ENCODE data around the gene SCD5.

Gene SCD5

DNA sequence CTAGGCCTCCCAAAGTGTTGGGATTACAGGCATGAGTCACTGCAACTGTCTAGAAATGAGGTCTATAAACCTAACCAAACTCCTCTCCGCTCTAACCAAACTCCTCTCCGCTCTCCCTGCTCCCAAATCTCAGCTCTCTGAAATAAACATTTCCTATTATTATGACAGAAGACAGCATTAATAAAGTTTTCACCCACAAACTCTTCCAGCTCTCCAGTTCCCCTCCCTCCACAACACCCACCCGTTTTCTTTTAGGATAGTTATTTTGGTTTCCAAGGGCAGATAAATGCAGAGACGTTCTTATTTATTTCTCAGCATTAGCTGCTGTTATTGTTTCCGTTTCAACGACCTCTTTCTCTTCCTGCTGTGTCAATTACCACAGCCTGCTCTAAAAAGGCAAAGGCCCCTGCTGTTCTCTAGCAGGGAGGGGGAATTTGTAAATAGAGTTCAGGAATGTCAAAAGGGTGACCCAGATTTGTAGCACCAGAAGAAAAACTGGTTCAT lies 13.3 kb upstream of the SCD5 start:
- TF ChIP-seq TAF1 (IDR thresholded peaks at IDR 0.05; ENCODE audit: borderline replicate concordance, low read depth, low read length), result no peak
- no peak for TF ChIP-seq POLR2AphosphoS5 (IDR thresholded peaks at IDR 0.05; ENCODE audit: low read depth, low read length)
- TF ChIP-seq POLR2A (IDR thresholded peaks at IDR 0.05; ENCODE audit: low read depth, low read length), result no peak
- FAIRE-seq, result no peak
- no peak for DNase-seq (ENCODE audit: insufficient read length)

DNA sequence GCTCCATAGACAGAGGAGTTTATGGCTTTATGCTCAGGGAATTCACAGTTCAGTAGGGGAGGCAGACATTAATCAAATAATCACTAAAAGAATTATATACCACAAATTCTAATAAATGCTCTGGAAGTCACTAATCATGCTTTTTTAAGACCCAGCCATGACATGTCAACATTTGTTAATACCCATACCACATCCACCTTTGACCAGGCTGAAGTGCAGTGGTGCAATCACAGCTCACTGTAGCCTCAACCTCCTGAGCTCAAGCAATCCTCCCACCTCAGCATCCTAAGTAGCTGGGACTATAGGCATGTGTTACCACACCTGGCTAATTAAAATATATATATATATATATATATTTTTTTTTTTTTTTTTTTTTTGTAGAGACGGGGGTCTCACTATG lies 12.8 kb upstream of the SCD5 start:
- no peak for DNase-seq (ENCODE audit: insufficient read length)
- no peak for FAIRE-seq
- TF ChIP-seq POLR2AphosphoS5 (IDR thresholded peaks at IDR 0.05; ENCODE audit: low read depth, low read length) (no peak), TAF1 (IDR thresholded peaks at IDR 0.05; ENCODE audit: borderline replicate concordance, low read depth, low read length) (no peak)

DNA sequence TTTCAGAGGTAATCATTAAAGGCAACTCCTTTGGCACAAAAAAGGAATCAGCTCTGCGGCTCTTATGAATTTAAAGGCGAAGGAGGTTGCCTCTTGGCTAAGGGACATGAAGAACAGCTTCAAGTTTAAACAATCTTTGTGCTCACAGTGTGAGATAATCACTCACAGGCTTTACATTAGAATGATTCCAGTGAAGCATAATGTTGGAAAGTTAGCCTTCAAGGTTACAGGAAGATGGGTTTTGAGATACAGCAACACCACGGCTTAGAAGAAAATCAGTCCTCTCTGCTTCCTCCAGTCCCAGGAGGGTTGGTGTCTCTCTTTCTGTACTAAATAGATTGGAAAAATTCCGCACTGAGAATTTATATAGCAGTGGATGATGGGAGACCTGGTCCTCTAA lies 11.6 kb upstream of the SCD5 start:
- FAIRE-seq (no peak), DNase-seq (ENCODE audit: insufficient read length) (no peak)
- no peak for TF ChIP-seq POLR2A (IDR thresholded peaks at IDR 0.05; ENCODE audit: low read depth, low read length)
- no peak for TF ChIP-seq TAF1 (IDR thresholded peaks at IDR 0.05; ENCODE audit: borderline replicate concordance, low read depth, low read length)
- TF ChIP-seq POLR2AphosphoS5 (IDR thresholded peaks at IDR 0.05; ENCODE audit: low read depth, low read length), result no peak

DNA sequence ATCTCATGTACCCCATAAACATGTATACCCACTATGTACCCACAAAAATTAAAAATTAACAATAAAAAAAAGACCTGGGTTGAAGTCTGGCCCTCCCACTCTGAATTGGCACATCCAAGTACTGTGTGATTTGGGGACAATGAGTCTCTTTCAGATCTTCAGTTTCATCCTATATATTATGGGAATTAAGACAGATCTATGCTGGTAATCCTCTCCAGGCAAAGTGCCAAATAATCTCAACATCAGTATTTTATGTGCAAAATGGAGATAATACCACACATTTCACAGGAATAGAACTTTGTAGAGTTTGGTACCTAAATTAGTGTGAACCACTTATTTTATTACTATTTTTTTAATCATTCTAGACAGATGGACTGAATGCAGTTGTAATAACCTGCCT lies 11.0 kb upstream of the SCD5 start:
- DNase-seq (ENCODE audit: insufficient read length) (no peak), FAIRE-seq (no peak)
- TF ChIP-seq POLR2A (IDR thresholded peaks at IDR 0.05; ENCODE audit: low read depth, low read length) (no peak), TAF1 (IDR thresholded peaks at IDR 0.05; ENCODE audit: borderline replicate concordance, low read depth, low read length) (no peak), POLR2AphosphoS5 (IDR thresholded peaks at IDR 0.05; ENCODE audit: low read depth, low read length) (no peak)

DNA sequence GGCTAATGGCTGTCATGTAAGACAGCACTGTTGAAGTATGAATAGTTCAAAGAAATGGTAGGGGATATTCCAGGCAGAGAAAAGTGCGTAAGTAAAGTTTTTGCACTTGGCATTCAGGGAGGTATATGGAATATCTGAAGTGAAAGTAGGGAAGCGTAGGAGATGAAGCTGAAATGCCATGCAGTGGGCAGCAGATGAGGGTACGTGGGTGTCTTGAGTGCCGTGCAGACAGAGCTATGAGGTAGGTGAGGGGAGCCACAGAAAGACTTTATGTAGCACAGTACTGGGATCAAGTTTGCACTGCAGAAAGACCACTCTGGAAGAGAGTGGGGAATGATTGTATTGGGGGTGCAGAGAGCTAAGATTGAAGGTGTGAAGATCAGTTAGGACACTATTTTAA lies 5.2 kb upstream of the SCD5 start:
- no peak for FAIRE-seq
- no peak for DNase-seq (ENCODE audit: insufficient read length)
- TF ChIP-seq POLR2A (IDR thresholded peaks at IDR 0.05; ENCODE audit: low read depth, low read length) (no peak), POLR2AphosphoS5 (IDR thresholded peaks at IDR 0.05; ENCODE audit: low read depth, low read length) (no peak), TAF1 (IDR thresholded peaks at IDR 0.05; ENCODE audit: borderline replicate concordance, low read depth, low read length) (no peak)

DNA sequence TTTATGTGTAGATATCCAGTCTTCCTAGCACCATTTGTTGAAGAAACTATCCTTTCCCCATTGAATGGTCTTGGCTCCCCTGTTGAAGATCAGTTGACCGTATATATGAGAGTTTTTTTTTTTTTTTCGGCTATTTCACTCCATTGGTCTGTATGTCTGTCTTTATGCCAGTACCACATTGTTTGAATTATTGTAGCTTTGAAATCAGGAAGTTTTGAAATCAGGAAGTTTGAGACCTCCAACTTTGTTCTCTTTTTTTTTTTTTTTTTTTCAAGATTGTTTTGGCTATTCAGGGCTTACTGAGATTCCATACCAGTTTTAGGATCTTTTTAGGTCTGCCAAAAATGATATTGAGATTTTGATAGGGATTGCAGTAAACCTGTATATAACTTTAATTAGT lies 4.3 kb upstream of the SCD5 start:
- TF ChIP-seq POLR2AphosphoS5 (IDR thresholded peaks at IDR 0.05; ENCODE audit: low read depth, low read length) (no peak), POLR2A (IDR thresholded peaks at IDR 0.05; ENCODE audit: low read depth, low read length) (no peak), TAF1 (IDR thresholded peaks at IDR 0.05; ENCODE audit: borderline replicate concordance, low read depth, low read length) (no peak)
- no peak for FAIRE-seq
- DNase-seq (ENCODE audit: insufficient read length), result no peak

DNA sequence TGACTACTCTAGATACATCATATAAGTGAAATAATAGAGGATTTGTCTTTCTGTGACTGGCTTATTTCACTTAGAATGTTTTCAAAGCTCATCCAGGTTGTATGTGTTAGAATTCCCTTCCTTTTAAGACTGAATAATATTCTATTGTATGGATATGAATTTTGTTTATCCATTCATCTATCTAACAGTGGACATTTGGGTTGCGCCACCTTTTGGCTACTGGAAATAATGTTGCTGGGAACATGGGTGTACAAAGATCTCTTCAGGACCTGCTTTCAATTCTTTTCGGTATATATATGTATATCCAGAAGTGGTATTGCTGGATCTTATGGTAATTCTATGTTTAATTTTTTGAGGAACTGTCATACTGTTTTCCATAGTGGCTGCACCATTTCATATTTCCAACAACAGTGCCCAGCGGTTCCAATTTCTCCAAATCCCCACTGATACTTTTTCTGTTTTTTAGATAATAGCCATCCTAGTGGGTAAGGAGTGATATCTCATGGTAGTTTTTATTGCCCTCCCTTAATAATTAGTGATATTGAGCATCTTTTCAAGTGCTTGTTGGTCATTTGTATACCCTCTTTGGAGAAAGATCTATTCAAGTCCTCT lies 3.4 kb upstream of the SCD5 start:
- DNase-seq (ENCODE audit: insufficient read length), result no peak
- FAIRE-seq, result no peak
- no peak for TF ChIP-seq TAF1 (IDR thresholded peaks at IDR 0.05; ENCODE audit: borderline replicate concordance, low read depth, low read length)
- TF ChIP-seq POLR2AphosphoS5 (IDR thresholded peaks at IDR 0.05; ENCODE audit: low read depth, low read length), result no peak
- no peak for TF ChIP-seq POLR2A (IDR thresholded peaks at IDR 0.05; ENCODE audit: low read depth, low read length)

DNA sequence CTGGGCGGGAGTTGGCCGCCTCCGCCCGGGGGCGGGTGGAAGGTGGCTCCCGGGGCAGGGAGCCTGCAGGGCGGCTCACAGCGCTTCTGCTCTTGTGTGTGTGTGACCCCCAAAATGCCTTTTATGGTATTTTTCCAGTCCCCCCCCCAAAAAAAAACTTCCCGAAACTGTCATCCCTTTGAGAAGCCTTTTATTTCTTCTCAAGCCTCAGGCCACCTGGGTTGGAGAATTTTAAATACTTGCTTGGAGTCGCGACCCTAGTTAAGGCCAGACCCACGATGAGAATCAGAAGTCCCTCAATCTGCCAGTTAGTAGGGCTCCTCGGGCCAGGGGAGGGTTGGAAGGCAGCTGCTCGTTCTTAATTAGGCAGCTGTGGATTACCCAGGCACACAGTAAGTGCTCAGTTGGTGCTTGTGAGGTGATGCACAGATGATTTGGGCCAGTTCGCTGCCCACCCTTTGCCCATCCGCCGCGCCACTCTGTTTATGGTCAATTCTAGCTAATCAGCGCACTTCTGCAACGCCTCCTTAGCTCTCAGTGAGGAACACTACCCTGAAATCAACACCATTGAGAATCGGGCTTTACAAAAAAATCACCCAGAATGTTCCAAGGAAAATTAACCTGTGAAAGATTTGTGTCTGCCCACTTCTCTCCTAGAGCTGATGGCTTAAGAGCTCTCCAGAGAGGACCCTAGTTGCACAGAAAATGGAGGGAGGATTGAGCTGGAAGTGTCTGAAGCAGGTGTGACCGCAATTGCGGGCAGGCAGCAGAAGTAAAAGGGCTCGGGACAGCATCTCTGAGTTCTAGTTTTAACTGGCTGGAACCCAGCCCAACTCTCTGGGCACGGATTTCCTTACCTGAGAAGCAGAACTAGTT lies 648 bp upstream of the SCD5 start:
- TF ChIP-seq TAF1 (IDR thresholded peaks at IDR 0.05; ENCODE audit: borderline replicate concordance, low read depth, low read length) (no peak), POLR2AphosphoS5 (IDR thresholded peaks at IDR 0.05; ENCODE audit: low read depth, low read length) (no peak), POLR2A (IDR thresholded peaks at IDR 0.05; ENCODE audit: low read depth, low read length) (no peak)
- DNase-seq (ENCODE audit: insufficient read length) (no peak), FAIRE-seq (peak; percentile 24)

DNA sequence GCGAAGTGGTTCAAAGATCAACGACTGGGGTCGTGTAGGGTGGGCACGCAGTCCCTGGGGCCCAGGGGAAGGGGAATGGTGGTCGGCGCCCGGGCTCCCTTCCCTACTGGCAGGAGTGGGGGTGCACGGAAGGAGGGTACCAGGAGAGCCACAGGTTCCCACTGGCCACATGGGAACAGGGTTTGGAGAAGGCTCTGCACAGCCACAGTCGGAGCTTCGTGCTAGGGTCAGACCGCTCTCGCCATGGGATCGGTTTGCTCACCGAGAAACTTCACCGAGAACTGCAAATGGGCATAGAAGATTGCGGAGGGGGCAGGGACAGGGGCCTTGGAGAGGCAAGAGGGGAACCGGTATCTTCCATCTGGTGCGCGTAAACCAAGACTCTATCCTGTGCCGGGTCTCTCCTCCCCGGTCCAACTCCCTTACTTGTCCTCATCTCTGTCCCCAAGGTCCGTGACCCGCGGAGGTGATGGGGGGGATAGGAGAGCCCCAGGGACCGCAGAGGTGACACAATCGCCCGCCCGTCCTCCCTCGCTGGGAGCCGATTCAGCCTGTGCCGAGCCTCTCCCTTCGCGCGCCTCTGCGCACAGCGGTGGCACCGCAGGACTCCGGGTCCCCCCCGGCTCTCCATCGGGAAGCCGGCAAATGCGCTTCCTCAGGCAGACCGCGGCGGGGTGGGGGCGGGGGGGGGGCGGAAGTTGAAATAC lies 1.0 kb downstream of the SCD5 start:
- FAIRE-seq, result no peak
- TF ChIP-seq POLR2AphosphoS5 (IDR thresholded peaks at IDR 0.05; ENCODE audit: low read depth, low read length) (no peak), POLR2A (IDR thresholded peaks at IDR 0.05; ENCODE audit: low read depth, low read length) (no peak)
- DNase-seq (ENCODE audit: insufficient read length), result peak; percentile 27

DNA sequence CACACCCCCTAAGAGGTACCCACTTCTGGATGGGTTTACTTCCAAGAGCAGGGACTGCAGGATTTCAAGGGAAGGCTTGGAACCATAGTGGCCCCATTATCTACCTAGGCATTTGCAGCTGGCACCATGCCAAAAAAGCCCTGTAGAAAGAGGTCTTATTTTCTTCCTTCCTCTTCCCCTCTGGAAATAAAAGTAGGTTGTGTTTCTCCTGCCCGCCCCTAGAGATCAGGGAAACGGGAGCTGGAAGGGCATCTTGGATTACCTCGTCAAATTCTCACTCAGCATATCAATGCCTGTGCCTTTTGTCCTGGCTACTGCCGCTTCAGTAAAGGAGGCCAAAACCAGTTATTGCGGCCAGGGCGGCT lies 1.6 kb downstream of the SCD5 start:
- DNase-seq (ENCODE audit: insufficient read length) (no peak), FAIRE-seq (no peak)
- TF ChIP-seq POLR2AphosphoS5 (IDR thresholded peaks at IDR 0.05; ENCODE audit: low read depth, low read length) (no peak), TAF1 (IDR thresholded peaks at IDR 0.05; ENCODE audit: borderline replicate concordance, low read depth, low read length) (no peak), POLR2A (IDR thresholded peaks at IDR 0.05; ENCODE audit: low read depth, low read length) (no peak)

DNA sequence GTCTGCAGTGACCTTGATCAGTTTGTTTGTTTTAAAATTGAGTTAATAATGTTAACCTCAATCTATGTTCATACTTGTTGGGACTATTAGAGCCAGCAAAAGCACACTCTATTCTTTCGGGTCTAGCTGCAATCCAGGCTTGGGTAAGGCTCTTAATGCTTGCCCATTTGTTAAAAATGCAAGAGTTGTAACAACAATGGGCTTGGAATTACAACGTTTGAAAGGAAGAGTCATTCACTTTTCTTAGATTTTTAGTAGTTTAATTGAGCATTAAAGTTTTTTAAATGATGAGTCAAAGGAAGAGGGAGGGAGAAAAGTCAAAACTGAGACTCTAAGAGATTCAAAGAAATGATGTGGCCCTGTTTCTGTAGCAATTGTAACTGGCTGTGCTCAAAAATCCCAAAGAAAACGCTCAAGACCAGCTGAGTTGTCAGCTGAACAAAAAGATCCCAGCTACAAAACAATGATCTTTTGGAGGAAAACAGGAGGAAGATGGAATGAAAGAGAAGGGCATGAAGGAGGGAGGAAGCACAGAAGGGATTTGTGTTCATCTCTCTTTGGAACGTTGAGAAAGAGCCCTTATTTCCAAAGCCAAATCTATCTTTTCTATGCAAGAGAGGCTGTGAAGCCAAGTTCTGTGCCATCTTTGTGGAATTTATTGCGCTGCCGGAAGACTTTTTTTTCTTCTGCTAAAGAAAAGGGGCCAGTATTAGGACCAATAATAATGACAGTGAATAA lies 5.5 kb downstream of the SCD5 start:
- DNase-seq (ENCODE audit: insufficient read length) (no peak), FAIRE-seq (no peak)
- no peak for TF ChIP-seq POLR2A (IDR thresholded peaks at IDR 0.05; ENCODE audit: low read depth, low read length)
- no peak for TF ChIP-seq POLR2AphosphoS5 (IDR thresholded peaks at IDR 0.05; ENCODE audit: low read depth, low read length)
- no peak for TF ChIP-seq TAF1 (IDR thresholded peaks at IDR 0.05; ENCODE audit: borderline replicate concordance, low read depth, low read length)
